Stimulated activated CD8-positive, alpha-beta memory T cell treated with anti-CD3 and anti-CD28 coated beads, Interleukin-7, amount 100 ng/mL, for 4 hours (primary cell): Measurements from ENCODE around the gene RAB5A.
"Not testable (repeated sequence)": the region's sequence is repeated elsewhere in the genome, so short reads cannot be mapped to it uniquely, and the experiment has no call there.

Source experiments
- DNase-seq, 2 donors: peaks; one replicate each; pipeline ENCODE4 v3.0.0-alpha.2; 2020; ENCODE audit warnings: low read depth in 2 of 2

RAB5A gene

DNA sequence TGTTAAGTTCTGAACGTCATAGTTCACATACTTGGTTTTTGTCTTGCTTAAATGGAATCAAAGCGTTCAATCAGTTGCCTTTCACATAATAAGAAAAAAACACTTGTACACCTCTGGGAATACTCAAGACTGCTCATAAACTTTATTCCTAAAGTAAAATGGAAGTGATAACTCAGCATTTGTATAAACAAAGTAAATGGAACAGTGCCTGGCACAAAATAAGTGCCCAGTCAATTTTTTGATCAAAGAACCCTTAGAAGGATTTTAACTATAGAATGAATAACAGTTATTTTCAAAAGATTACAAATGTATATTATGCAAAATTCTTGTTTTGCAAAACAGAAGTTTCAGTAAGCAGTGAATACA, 1.3 kb downstream of the RAB5A start:
- DNase-seq: no peak

DNA sequence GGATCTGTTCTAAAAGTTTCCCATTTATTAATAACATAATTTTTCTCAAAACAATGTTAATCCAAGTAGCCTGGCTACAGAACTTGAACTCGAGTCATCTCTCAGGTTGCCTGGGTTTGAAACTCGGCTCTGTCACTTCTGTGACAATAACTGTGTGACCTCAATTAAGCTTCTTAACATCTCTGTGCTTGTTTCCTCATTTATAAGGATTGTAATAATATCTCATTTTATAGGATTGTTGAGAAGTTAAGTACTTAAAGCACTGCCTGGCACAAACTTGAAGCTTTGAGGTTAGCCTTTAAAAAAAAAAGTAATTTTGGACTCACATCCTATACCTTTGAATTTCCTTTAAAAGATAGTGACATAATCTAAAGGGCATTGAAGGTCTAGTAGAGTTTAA, 3.4 kb downstream of the RAB5A start:
- no peak for DNase-seq

DNA sequence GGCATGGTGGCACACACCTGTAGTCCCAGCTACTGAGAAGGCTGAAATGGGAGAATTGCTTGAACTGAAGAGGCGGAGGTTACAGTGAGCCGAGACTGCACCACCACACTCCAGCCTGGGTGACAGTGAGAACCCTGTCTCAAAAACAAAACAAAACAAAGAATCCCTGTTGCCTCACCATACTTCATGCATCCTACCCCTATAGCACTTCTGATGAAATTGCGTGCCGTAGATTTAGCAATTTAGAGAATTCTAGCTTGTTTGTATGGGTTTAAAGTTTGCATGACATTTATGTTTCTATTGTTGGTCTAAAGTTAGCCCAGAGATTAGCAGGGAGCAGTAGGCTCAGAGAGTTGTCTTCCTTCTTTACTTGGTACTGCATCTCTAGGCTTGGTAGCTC, 7.8 kb downstream of the RAB5A start:
- DNase-seq: no peak

DNA sequence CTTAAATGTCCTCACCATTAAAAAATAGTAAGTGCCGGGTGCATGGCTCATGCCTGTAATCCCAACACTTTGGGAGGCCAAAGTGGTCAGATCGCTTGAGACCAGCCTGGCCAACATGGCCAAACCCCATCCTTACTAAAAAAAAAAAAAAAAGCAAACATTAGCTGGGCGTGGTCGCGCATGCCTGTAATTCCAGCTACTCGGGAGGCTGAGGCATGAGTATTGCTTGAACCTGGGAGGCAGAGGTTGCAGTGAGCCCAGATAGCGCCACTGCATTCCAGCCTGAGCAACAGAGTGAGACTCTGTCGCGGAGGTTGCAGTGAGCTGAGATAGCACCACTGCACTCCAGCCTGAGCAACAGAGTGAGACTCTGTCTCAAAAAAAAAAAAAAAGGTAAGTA, 10.5 kb downstream of the RAB5A start:
- DNase-seq: not testable (repeated sequence)

GRCh38 chr3:19959505-19959904, 12.6 kb downstream of the RAB5A start:
- no peak for DNase-seq

DNA sequence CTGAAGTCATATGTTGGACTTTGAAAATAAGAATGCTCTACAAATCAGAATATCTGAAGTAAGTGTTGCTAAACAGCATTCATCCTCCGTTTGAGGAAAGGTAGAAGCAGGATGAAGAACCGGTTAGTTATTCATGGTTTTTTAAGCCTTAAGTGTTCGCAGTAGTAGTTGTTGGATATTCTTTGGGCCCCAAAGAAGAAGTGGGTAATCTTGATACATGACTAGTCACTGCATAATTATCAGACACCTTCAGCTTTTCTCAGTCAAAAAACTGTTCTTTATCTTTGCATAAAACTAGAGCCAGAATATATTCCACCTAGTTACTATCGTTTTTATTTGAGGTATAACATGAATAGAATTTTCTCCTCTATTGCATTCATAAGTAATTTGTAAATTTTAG, 13.8 kb downstream of the RAB5A start:
- no peak for DNase-seq

- DNase-seq: no peak
Observed at GRCh38 chr3:19961960-19962359, 15.1 kb downstream of the RAB5A start.

DNA sequence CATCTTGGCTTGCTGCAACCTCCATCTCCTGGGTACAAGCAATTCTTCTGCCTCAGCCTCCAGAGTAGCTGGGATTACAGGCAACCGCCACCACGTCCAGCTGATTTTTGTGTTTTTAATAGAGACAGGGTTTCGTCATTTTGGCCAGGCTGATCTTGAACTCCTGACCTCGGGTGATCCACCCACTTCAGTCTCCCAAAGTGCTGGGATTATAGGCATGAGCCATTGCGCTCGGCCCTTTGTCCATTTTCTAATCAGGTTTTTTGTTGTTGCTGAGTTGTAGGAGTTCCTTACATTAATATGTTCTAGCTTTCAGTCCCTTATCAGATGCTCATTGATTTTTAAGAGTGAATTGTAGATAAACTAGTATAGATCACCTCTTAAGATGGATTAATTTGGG, 20.3 kb downstream of the RAB5A start:
- no peak for DNase-seq

DNA sequence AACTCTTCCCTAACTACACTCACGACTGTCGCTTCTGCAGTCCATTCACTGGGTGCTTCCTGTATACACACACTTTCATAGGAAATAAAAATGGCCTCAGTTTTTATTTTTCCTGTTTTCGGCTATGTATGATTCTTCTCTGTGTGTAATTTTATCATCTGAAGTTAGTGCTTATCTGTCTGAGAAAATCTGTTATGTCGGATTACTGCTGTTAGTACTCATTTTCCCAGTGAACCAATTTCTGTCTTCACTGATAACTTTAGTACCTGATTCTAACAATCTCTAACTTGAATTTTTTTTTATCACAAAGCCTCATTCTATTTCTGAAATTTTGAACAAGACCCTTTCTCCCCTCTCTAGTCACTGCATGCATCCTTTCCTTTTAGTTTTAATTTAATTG, 20.9 kb downstream of the RAB5A start:
- DNase-seq: no peak

DNA sequence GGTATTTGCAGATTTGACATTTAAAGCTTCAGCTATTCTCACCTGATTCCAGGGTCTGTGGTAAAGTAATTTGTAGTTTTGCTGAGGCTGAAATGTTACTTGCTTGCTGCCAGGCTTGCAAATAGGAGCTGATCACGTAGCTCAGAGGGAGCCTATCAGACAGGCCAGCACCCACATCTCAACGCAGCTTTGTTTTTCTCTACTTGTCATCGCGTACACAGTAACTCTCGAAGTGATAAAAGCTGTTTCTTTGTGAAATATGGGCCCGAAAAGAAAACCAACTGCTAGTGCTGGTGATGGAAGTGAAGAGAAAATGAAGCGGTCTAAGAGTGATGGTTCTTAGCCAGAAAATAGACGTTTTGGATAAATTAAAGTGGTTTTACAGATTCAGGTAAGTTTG, 23.4 kb downstream of the RAB5A start:
- no peak for DNase-seq

DNA sequence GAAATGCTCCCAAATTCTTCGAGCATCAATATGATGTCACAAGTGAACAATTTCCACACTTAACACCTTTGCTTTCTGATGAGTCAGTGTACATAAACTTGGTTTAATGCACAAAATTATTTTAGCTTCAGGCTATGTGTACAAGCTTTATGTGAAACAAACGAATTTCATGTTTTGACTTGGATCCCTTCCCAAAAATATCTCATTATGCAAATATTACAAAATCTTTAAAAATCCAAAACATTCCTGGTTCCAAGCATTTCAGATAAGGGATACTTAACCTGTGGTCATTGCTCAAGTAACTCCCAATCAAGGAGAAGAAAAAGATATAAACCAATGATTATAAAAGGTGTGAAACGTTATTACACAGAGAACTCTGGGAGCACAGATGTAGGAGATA, 25.2 kb downstream of the RAB5A start:
- no peak for DNase-seq

GRCh38 chr3:19988904-19989303, 42.0 kb downstream of the RAB5A start:
- DNase-seq: not testable (repeated sequence)

DNA sequence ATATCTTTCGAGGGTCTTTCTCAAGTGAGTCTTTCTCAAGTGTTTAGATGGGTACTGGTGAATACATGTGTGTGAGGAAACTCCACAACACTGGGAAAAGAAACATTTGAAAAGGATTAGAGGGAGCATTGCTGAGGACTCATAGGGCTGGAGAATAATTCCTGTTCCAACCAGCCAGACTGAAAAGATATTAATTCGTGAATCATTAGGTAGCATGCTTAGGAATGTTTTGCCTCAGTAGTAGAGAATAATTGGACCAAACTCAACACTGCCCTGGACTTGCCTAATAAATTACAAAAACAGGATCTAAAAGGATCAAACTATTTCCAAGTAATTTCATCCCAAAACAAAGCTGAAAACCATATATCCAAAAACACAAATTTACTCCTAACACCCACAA, 47.9 kb downstream of the RAB5A start:
- no peak for DNase-seq

GRCh38 chr3:19997502-19997901, 50.6 kb downstream of the RAB5A start:
- no peak for DNase-seq

GRCh38 chr3:20001932-20002331, 55.0 kb downstream of the RAB5A start:
- DNase-seq: no peak

GRCh38 chr3:20007960-20008359, 61.1 kb downstream of the RAB5A start:
- DNase-seq: no peak

- no peak for DNase-seq
Observed at GRCh38 chr3:20008646-20009045, 61.7 kb downstream of the RAB5A start.

DNA sequence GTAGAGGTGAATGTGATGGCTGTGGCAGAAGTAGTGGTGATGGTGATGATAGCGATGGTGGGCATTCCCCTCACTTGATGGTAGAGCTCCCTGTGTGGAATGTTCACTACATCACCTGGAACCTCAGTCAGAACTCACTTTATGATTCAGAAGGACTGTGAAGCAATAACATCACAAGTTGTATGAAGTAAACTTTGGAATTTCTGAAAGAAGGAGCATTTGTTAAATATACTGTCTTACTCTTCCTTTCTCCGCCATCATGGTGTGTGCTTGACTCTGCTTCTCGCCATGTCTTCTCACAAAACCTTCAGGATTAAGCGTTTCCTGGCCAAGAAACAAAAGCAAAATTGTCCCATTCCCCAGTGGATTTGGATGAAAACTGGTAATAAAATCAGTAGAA, 65.3 kb downstream of the RAB5A start, which contains the start of gene PP2D1:
Gene PP2D1, minus strand, starts transcription at position 101 of the 400 bp plus-strand sequence. CDS start 192 bp downstream, outside the sequence.
- no peak for DNase-seq

DNA sequence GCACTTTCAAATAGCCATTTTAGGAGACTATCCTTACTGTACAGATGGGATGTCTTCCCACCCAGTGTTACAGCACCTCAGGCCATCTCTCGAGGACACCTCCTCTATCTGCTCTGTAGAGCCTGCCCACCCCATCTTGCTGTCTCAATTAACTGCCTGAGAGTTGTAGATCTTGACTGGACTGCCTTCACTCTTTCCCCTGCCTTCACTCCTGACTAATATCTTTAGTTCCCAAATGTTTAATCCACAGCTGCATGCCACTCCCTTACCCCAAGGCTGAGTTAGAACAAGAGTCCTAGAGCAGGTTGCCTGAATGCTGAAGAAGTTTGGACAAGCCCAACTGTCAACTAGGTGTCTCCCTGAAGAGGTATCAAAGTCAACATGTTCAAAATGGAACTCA, 66.5 kb downstream of the RAB5A start:
- no peak for DNase-seq

DNA sequence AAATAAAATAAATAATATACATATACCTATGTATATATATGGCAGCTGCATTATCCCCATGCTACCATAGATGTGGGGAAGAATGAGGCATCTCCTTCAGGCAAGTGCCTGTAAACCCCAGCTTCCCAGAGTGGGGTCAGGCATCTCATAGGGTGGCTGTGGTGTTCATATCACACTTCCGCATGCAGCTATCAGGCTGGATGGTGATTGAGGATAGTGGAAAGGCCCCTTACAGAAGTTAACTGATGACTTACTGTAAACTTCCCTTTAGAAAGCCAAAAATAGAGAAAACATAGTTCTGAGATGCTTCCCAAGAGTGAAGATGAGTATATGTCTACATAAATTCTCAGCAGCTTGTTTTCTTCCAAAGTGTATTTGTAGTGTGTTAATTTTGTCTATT, 68.6 kb downstream of the RAB5A start:
- no peak for DNase-seq

GRCh38 chr3:20016076-20016475, 69.2 kb downstream of the RAB5A start:
- not testable (repeated sequence) for DNase-seq

DNA sequence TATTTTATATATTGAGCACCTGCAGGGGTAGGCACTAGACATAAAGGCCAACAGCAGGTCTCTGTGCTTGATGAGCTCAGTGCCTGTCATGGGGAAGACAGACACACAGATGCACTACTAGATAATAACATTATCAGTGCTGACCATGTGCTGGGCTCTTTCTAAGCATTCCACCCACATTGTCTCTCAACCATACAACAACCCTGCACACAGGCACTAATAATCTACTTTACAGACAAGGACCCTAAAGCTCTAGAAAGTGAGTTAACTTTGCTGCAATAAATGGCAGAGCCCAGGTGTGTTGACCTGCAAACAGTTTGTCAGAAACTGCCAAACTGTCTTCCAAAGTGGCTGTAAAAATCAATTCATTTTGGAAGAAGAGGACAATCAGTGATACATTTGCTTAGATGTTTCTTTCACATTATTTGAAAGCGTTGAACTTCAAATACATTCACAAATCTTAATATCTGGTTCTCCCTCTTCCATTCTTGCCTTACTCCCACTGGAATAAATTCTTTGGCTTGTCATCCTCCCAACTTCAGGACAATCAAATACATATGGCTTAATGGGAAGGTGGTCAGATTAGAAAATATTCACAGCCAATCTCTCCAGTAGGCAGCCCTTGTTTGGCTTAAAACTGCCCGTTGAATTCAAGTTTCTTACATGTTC, 76.2 kb downstream of the RAB5A start:
- DNase-seq: no peak

- no peak for DNase-seq
Observed at GRCh38 chr3:20023623-20024405, 76.9 kb downstream of the RAB5A start.

GRCh38 chr3:20027136-20027535, 80.2 kb downstream of the RAB5A start:
- DNase-seq: no peak
